ENCODE data around the gene ZSCAN20. TPM values are rescaled to one million over a fixed set of nuclear protein-coding genes. Genes with fewer than 3 reads are reported as not detected.

The ZSCAN20 gene
- total and polyA plus RNA-seq, 9 of the 15 experiments (the other 6 are each of a cell fraction or from before 2014, with no cell fraction given), result 0.36 to 3.3 (median 2.0) TPM

GRCh38 chr1:33441088-33441745 is 31.2 kb upstream of the ZSCAN20 start:
- Histone ChIP-seq H3K9me1 (ENCODE audit: control insufficient read depth, insufficient read depth, low read length) (no peaks in the 10 kb centered on the region), H3K4me3 (no peak overlapping the region), H3K9ac (ENCODE audit: insufficient read depth in 1 of 2, low read depth in 2 of 2, low read length in 2 of 2) (no peak overlapping the region), H3K36me3 (ENCODE audit: control insufficient read depth, insufficient read depth, low read length) (no peaks in the 10 kb centered on the region), H3K27ac (ENCODE audit: extremely low read depth, low read depth, low read length) (no peak overlapping the region), H2AFZ (ENCODE audit: low read depth, low read length) (no peak overlapping the region), H3K79me2 (ENCODE audit: control insufficient read depth, insufficient read depth, low read length) (no peaks in the 10 kb centered on the region), H3K4me2 (ENCODE audit: insufficient read depth, low read length) (no peak overlapping the region), H3K4me1 (replicated peaks in 1 of 2; ENCODE audit: control insufficient read depth in 2 of 2, insufficient read depth in 2 of 2, low read length in 2 of 2) (peaks cover 0 to 7% of the 10 kb centered on the region in 2 experiments; a peak in 3 of 5 replicates), H3K27me3 (ENCODE audit: control insufficient read depth in 2 of 2, insufficient read depth in 2 of 2, low read length in 2 of 2) (peaks cover 6 to 22% of the 10 kb centered on the region in 2 experiments), H3K9me3 (replicated peaks; ENCODE audit: control insufficient read depth, insufficient read depth, low read depth, low read length) (no peaks in the 10 kb centered on the region), H4K20me1 (replicated peaks; ENCODE audit: control insufficient read depth, insufficient read depth, low read length) (no peaks in the 10 kb centered on the region)
- ChIA-PET POLR2A (interaction anchor here (0.6 to 1.2 kb wide), 4 partner anchors 9 to 405 kb away, joined by 3 to 4 read pairs (median 3); partner anchors contain the start of gene AK2), CTCF (ENCODE audit: low intra/inter-chr PET ratio) (no interaction called here)
- 0 out of 2 replicates have a peak, but pooled peaks have one; percentile 44 for TF ChIP-seq OTX1 (CRISPR knock-in tag; IDR thresholded peaks at IDR 0.05)
- TF ChIP-seq, protein P1, sequence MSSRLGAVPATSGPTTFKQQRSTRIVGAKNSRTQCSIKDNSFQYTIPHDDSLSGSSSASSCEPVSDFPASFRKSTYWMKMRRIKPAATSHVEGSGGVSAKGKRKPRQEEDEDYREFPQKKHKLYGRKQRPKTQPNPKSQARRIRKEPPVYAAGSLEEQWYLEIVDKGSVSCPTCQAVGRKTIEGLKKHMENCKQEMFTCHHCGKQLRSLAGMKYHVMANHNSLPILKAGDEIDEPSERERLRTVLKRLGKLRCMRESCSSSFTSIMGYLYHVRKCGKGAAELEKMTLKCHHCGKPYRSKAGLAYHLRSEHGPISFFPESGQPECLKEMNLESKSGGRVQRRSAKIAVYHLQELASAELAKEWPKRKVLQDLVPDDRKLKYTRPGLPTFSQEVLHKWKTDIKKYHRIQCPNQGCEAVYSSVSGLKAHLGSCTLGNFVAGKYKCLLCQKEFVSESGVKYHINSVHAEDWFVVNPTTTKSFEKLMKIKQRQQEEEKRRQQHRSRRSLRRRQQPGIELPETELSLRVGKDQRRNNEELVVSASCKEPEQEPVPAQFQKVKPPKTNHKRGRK (tag; IDR thresholded peaks at IDR 0.05), result peak; percentile 87
- 0 out of 2 replicates have a peak, but pooled peaks have one; percentile 26 for TF ChIP-seq THRB (CRISPR knock-in tag; conservative IDR thresholded peaks at IDR 0.05)
- TF ChIP-seq PHB (CRISPR knock-in tag; IDR thresholded peaks at IDR 0.05), result no peak
- TF ChIP-seq, protein P2, sequence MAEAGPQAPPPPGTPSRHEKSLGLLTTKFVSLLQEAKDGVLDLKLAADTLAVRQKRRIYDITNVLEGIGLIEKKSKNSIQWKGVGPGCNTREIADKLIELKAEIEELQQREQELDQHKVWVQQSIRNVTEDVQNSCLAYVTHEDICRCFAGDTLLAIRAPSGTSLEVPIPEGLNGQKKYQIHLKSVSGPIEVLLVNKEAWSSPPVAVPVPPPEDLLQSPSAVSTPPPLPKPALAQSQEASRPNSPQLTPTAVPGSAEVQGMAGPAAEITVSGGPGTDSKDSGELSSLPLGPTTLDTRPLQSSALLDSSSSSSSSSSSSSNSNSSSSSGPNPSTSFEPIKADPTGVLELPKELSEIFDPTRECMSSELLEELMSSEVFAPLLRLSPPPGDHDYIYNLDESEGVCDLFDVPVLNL (CRISPR knock-in tag; IDR thresholded peaks at IDR 0.05; ENCODE audit: low read depth), result no peak
- in situ Hi-C loops (cut with MboI), result no loop called here
- DNase-seq (ENCODE audit: extremely low read depth in 1 of 4, low spot score in 3 of 4), result no peak
- BruUV-seq (replicated peaks), result no TSS peak
- intact Hi-C loops (cut with micrococcal nuclease), result no loop called here
- ATAC-seq, result no peak
- no peak for FAIRE-seq
- 2% methylated on average over 6 of the region's 6 CpGs for WGBS (ENCODE audit: insufficient coverage, low coverage, missing lambda C conversion rate)

Measured in K562 (cell line).